Effector memory CD4-positive, alpha-beta T cell (primary cell): Measurements from ENCODE around the gene PTPRN2.
"Not testable (repeated sequence)": the region's sequence is repeated elsewhere in the genome, so short reads cannot be mapped to it uniquely, and the experiment has no call there.

Experiments
- DNase-seq, 3 donors: peaks; one replicate each; pipeline ENCODE4 v3.0.0-alpha.2; 2020
- H3K27ac ChIP-seq: 2 replicates; pipeline ENCODE4 v1.7.0; 2013; ENCODE audit warnings: mild to moderate bottlenecking, low read length, moderate library complexity; ENCODE audit not compliant: insufficient read depth, poor library complexity, severe bottlenecking
- H3K27me3 ChIP-seq: replicated peaks from 2 replicates; pipeline ENCODE4 v1.7.0; 2013; ENCODE audit warnings: mild to moderate bottlenecking, low read length; ENCODE audit not compliant: insufficient read depth, control insufficient read depth, poor library complexity, severe bottlenecking
- H3K36me3 ChIP-seq: 2 replicates; pipeline ENCODE4 v1.7.0; 2013; ENCODE audit warnings: mild to moderate bottlenecking, low read length, moderate library complexity; ENCODE audit not compliant: control insufficient read depth, insufficient read depth
- H3K4me1 ChIP-seq: 2 replicates; pipeline ENCODE4 v1.7.0; 2013; ENCODE audit warnings: low read length, mild to moderate bottlenecking; ENCODE audit not compliant: control insufficient read depth, insufficient read depth, poor library complexity, severe bottlenecking
- H3K4me3 ChIP-seq: 2 replicates; pipeline ENCODE4 v1.7.0; 2013; ENCODE audit warnings: low read length, low read depth, mild to moderate bottlenecking; ENCODE audit not compliant: insufficient read depth, poor library complexity, severe bottlenecking
- H3K9me3 ChIP-seq: 2 replicates; pipeline ENCODE4 v1.7.0; 2013; ENCODE audit warnings: mild to moderate bottlenecking, low read length, moderate library complexity; ENCODE audit not compliant: control insufficient read depth

Gene PTPRN2

GRCh38 chr7:157851501-157852067, 736.0 kb downstream of the PTPRN2 start:
- no peaks in the 10 kb centered on the region for H3K9me3 ChIP-seq
- peak in 2 of 3 donors; percentile 14 to 24 for DNase-seq
- H3K27me3 ChIP-seq, result no peaks in the 10 kb centered on the region
- H3K36me3 ChIP-seq, result no peaks in the 10 kb centered on the region
- H3K4me1 ChIP-seq, result peaks cover 10% of the 10 kb centered on the region
- H3K4me3 ChIP-seq, result peak overlapping the region; percentile 55
- no peak overlapping the region for H3K27ac ChIP-seq

GRCh38 chr7:157850481-157851444, 736.9 kb downstream of the PTPRN2 start:
- Histone ChIP-seq H3K9me3 (no peaks in the 10 kb centered on the region), H3K4me1 (peaks cover 10% of the 10 kb centered on the region), H3K27me3 (no peaks in the 10 kb centered on the region), H3K36me3 (no peaks in the 10 kb centered on the region), H3K4me3 (no peak overlapping the region), H3K27ac (no peak overlapping the region)
- no peak for DNase-seq

- H3K27me3 ChIP-seq, result no peaks in the 10 kb centered on the region
- peaks cover 10% of the 10 kb centered on the region for H3K4me1 ChIP-seq
- no peaks in the 10 kb centered on the region for H3K9me3 ChIP-seq
- no peaks in the 10 kb centered on the region for H3K36me3 ChIP-seq
- H3K27ac ChIP-seq, result no peak overlapping the region
- DNase-seq, result no peak
- no peak overlapping the region for H3K4me3 ChIP-seq
These were observed 737.9 kb downstream of the PTPRN2 start for GRCh38 chr7:157849726-157850125.

GRCh38 chr7:157849341-157849596, 738.4 kb downstream of the PTPRN2 start:
- no peaks in the 10 kb centered on the region for H3K9me3 ChIP-seq
- peaks cover 10% of the 10 kb centered on the region for H3K4me1 ChIP-seq
- no peak overlapping the region for H3K4me3 ChIP-seq
- H3K27me3 ChIP-seq, result no peaks in the 10 kb centered on the region
- no peaks in the 10 kb centered on the region for H3K36me3 ChIP-seq
- no peak for DNase-seq
- H3K27ac ChIP-seq, result no peak overlapping the region

- Histone ChIP-seq H3K36me3 (no peaks in the 10 kb centered on the region), H3K27ac (no peak overlapping the region), H3K27me3 (no peaks in the 10 kb centered on the region), H3K9me3 (no peaks in the 10 kb centered on the region), H3K4me3 (no peak overlapping the region), H3K4me1 (peaks cover 10% of the 10 kb centered on the region)
- DNase-seq, result no peak
These were observed 738.9 kb downstream of the PTPRN2 start for GRCh38 chr7:157848508-157849340.

- not testable (repeated sequence) for H3K4me1 ChIP-seq
These were observed 739.7 kb downstream of the PTPRN2 start for GRCh38 chr7:157847756-157848487.

GRCh38 chr7:157846746-157847145, 740.9 kb downstream of the PTPRN2 start:
- not testable (repeated sequence) for H3K36me3 ChIP-seq, DNase-seq, H3K27me3 ChIP-seq, H3K4me1 ChIP-seq, H3K27ac ChIP-seq, H3K9me3 ChIP-seq, H3K4me3 ChIP-seq

More at GRCh38 chr7:157847756-157848487, 739.7 kb downstream of the PTPRN2 start:
- H3K9me3 ChIP-seq, H3K27me3 ChIP-seq, DNase-seq, H3K36me3 ChIP-seq, H3K4me3 ChIP-seq, H3K27ac ChIP-seq: not testable (repeated sequence)

GRCh38 chr7:157846271-157846670, 741.4 kb downstream of the PTPRN2 start:
- DNase-seq, result no peak
- Histone ChIP-seq H3K36me3 (no peaks in the 10 kb centered on the region), H3K4me1 (peaks cover 3% of the 10 kb centered on the region), H3K9me3 (no peaks in the 10 kb centered on the region), H3K4me3 (no peak overlapping the region), H3K27me3 (no peaks in the 10 kb centered on the region), H3K27ac (no peak overlapping the region)

GRCh38 chr7:157845203-157845835, 742.3 kb downstream of the PTPRN2 start:
- Histone ChIP-seq H3K4me1 (no peaks in the 10 kb centered on the region), H3K9me3 (no peaks in the 10 kb centered on the region), H3K27ac (no peak overlapping the region)

More at GRCh38 chr7:157845203-157845835, 742.3 kb downstream of the PTPRN2 start:
- Histone ChIP-seq H3K36me3 (no peaks in the 10 kb centered on the region), H3K4me3 (no peak overlapping the region), H3K27me3 (no peaks in the 10 kb centered on the region)
- DNase-seq, result no peak
